ENCODE data around the gene ASAP2. TPM values are rescaled to one million over a fixed set of nuclear protein-coding genes. Genes with fewer than 3 reads are reported as not detected.

Gene ASAP2
- polyA plus RNA-seq, 3 donors = 0.08 to 1.1 (median 0.20) TPM

- Histone ChIP-seq H3K79me2 (ENCODE audit: insufficient read depth, low read length) (no peaks in the 10 kb centered on the region), H3K4me2 (replicated peaks; ENCODE audit: extremely low read depth, low read length, poor library complexity, severe bottlenecking) (no peak overlapping the region), H4K20me1 (ENCODE audit: insufficient read depth, low read length) (peaks cover 3% of the 10 kb centered on the region), H3K4me3 (replicated peaks in 1 of 3; ENCODE audit: low read depth in 2 of 3, low read length in 3 of 3) (no peak overlapping the region), H3K27me3 (ENCODE audit: control insufficient read depth in 2 of 2, insufficient read depth in 2 of 2, low read length in 2 of 2) (peaks cover 0 to 4% of the 10 kb centered on the region in 2 donors), H3K9ac (ENCODE audit: insufficient read depth, low read length, poor library complexity, severe bottlenecking) (no peak overlapping the region), H2AFZ (ENCODE audit: insufficient read depth, low read depth, low read length, poor library complexity, severe bottlenecking) (no peak overlapping the region), H3K27ac (ENCODE audit: low read depth in 1 of 2, low read length in 2 of 2) (no peak overlapping the region), H3K36me3 (replicated peaks in 1 of 2; ENCODE audit: control insufficient read depth in 1 of 2, insufficient read depth in 2 of 2, low read length in 2 of 2) (no peaks in the 10 kb centered on the region), H3K9me3 (replicated peaks in 1 of 2; ENCODE audit: control insufficient read depth in 1 of 2, insufficient read depth in 1 of 2, low read length in 2 of 2) (no peaks in the 10 kb centered on the region), H3K4me1 (ENCODE audit: control insufficient read depth in 1 of 2, insufficient read depth in 2 of 2, low read length in 2 of 2) (peaks cover 33 to 35% of the 10 kb centered on the region in 2 donors)
- H3K4me1 Mint-ChIP-seq = peaks cover 38% of the 10 kb centered on the region
- 80% methylated on average over 2 of the region's 5 CpGs for WGBS (ENCODE audit: insufficient coverage)
- H3K27me3 Mint-ChIP-seq (ENCODE audit: low read depth in 3 of 3) = peaks cover 10 to 12% (median 12%) of the 10 kb centered on the region in 3 donors
- no peak for TF ChIP-seq CTCF (IDR thresholded peaks at IDR 0.05)
- H3K9me3 Mint-ChIP-seq = peaks cover 0 to 3% (median 0%) of the 10 kb centered on the region in 7 donors
- H3K4me3 Mint-ChIP-seq = no peak overlapping the region
- intact Hi-C loops (cut with micrococcal nuclease) = no loop called here
- no peak overlapping the region for H3K27ac Mint-ChIP-seq
- no peak for DNase-seq
- H3K36me3 Mint-ChIP-seq = no peaks in the 10 kb centered on the region
These were observed 31.2 kb downstream of the ASAP2 start for GRCh38 chr2:9237831-9238230.

- Mint-ChIP-seq H3K36me3 (no peaks in the 10 kb centered on the region), H3K4me1 (peaks cover 35% of the 10 kb centered on the region), H3K4me3 (no peak overlapping the region), H3K9me3 (peaks cover 0 to 3% (median 0%) of the 10 kb centered on the region in 7 donors), H3K27me3 (ENCODE audit: low read depth in 3 of 3) (peaks cover 6 to 10% (median 10%) of the 10 kb centered on the region in 3 donors), H3K27ac (peak overlapping the region in 3 of 7 donors; percentile 9 to 23 (median 15))
- WGBS (ENCODE audit: insufficient coverage) = no CpG with 5 or more reads among the region's 7 CpGs
- intact Hi-C loops (cut with micrococcal nuclease) = no loop called here
- H3K4me1 ChIP-seq (ENCODE audit: control insufficient read depth in 1 of 2, insufficient read depth in 2 of 2, low read length in 2 of 2) = peaks cover 26 to 28% of the 10 kb centered on the region in 2 donors
- DNase-seq = peak in 1 of 3 donors; percentile 36
- no peak overlapping the region for H2AFZ ChIP-seq (ENCODE audit: insufficient read depth, low read depth, low read length, poor library complexity, severe bottlenecking)
- H3K4me3 ChIP-seq (replicated peaks in 1 of 3; ENCODE audit: low read depth in 2 of 3, low read length in 3 of 3) = no peak overlapping the region
- no peaks in the 10 kb centered on the region for H3K36me3 ChIP-seq (replicated peaks in 1 of 2; ENCODE audit: control insufficient read depth in 1 of 2, insufficient read depth in 2 of 2, low read length in 2 of 2)
- H3K79me2 ChIP-seq (ENCODE audit: insufficient read depth, low read length) = no peaks in the 10 kb centered on the region
- peaks cover 3% of the 10 kb centered on the region for H4K20me1 ChIP-seq (ENCODE audit: insufficient read depth, low read length)
- H3K27me3 ChIP-seq (ENCODE audit: control insufficient read depth in 2 of 2, insufficient read depth in 2 of 2, low read length in 2 of 2) = no peaks in the 10 kb centered on the region
- TF ChIP-seq CTCF (IDR thresholded peaks at IDR 0.05) = no peak
- H3K27ac ChIP-seq (ENCODE audit: low read depth in 1 of 2, low read length in 2 of 2) = no peak overlapping the region
- no peaks in the 10 kb centered on the region for H3K9me3 ChIP-seq (replicated peaks in 1 of 2; ENCODE audit: control insufficient read depth in 1 of 2, insufficient read depth in 1 of 2, low read length in 2 of 2)
- H3K9ac ChIP-seq (ENCODE audit: insufficient read depth, low read length, poor library complexity, severe bottlenecking) = no peak overlapping the region
- no peak overlapping the region for H3K4me2 ChIP-seq (replicated peaks; ENCODE audit: extremely low read depth, low read length, poor library complexity, severe bottlenecking)
These were observed 32.1 kb downstream of the ASAP2 start for GRCh38 chr2:9238591-9239326.

Data from CD14-positive monocyte (primary cell).